Measurements from ENCODE around the gene MUSTN1.

Gene MUSTN1

DNA sequence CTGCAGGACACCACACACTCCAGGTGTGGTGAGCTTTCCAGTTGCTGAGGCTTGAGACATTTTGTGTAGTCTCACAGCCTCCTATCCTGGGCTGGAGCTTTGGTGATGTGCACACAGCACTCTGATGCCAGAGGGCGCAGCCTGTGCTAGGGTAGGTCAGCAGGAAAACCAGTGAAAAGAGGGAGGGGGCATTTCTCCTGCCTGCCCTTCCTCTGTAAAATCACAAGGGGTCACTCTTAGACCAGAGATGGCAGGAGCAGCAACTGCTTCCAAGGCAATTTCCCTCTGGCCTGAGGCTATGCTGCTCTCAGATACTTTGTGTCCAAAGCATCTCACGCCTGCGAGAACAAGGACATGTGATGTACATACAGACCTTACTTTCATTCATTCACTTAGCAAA, 16.5 kb upstream of the MUSTN1 start:
- Histone ChIP-seq H3K4me1 (ENCODE audit: control insufficient read depth in 1 of 2, insufficient read depth in 2 of 2, low read length in 2 of 2) (no peaks in the 10 kb centered on the region), H3K27me3 (ENCODE audit: low read depth, low read length) (no peaks in the 10 kb centered on the region), H3K4me3 (ENCODE audit: low read depth in 1 of 2, low read length in 2 of 2) (no peak overlapping the region), H3K27ac (ENCODE audit: low read length) (no peak overlapping the region), H3K36me3 (ENCODE audit: control insufficient read depth in 1 of 2, insufficient read depth in 2 of 2, low read length in 2 of 2) (peaks cover 19 to 36% of the 10 kb centered on the region in 2 donors), H3K9me3 (ENCODE audit: control insufficient read depth in 1 of 2, low read length in 2 of 2) (no peaks in the 10 kb centered on the region)

DNA sequence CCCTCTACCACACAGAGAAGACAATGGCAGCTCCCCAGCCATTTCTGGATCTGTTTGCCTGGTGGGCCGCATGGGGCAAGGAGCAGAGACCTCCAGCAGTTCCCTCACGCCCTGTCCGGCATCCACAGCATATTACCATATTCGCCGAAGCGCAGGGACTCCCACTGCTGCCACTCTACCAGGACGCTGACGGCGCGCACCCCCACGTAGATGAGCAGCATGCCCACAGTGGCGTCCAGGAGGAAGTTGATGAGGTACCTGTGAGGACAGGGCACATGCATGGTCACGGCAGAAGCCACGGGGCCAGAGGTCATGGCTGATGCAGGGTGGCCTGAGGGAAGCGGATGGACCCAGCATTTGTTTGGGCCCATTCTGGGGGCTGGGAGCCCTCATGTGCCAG, 14.8 kb upstream of the MUSTN1 start:
- Histone ChIP-seq H3K4me3 (ENCODE audit: low read depth in 1 of 2, low read length in 2 of 2) (no peak overlapping the region), H3K4me1 (ENCODE audit: control insufficient read depth in 1 of 2, insufficient read depth in 2 of 2, low read length in 2 of 2) (peaks cover 10 to 17% of the 10 kb centered on the region in 2 donors), H3K36me3 (ENCODE audit: control insufficient read depth in 1 of 2, insufficient read depth in 2 of 2, low read length in 2 of 2) (peaks cover 13 to 36% of the 10 kb centered on the region in 2 donors), H3K27ac (ENCODE audit: low read length) (no peak overlapping the region), H3K9me3 (ENCODE audit: control insufficient read depth in 1 of 2, low read length in 2 of 2) (no peaks in the 10 kb centered on the region), H3K27me3 (ENCODE audit: low read depth, low read length) (no peaks in the 10 kb centered on the region)

DNA sequence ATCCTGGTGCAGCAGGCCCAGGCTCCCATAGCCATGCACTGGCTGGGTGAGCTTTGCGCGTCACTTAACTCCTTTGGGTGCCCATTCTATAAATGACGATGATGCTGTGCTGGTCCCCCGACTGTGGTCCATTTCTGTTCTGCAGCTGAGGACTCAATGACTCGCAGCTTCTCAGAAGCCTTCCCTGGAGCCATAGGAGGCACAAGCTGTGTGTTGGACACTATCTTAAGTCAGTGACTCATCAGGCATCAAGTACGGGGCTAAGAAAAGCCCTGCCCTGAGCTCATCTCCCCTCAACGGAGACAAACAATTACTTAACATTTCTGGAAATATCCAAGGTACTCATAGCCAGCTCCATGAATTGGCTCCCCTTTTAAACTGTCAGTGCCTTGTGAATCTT, 13.8 kb upstream of the MUSTN1 start:
- Histone ChIP-seq H3K9me3 (ENCODE audit: control insufficient read depth in 1 of 2, low read length in 2 of 2) (no peaks in the 10 kb centered on the region), H3K36me3 (ENCODE audit: control insufficient read depth in 1 of 2, insufficient read depth in 2 of 2, low read length in 2 of 2) (peaks cover 13 to 36% of the 10 kb centered on the region in 2 donors), H3K4me1 (ENCODE audit: control insufficient read depth in 1 of 2, insufficient read depth in 2 of 2, low read length in 2 of 2) (peaks cover 17 to 27% of the 10 kb centered on the region in 2 donors), H3K27ac (ENCODE audit: low read length) (peak overlapping the region; percentile 12), H3K4me3 (ENCODE audit: low read depth in 1 of 2, low read length in 2 of 2) (no peak overlapping the region), H3K27me3 (ENCODE audit: low read depth, low read length) (no peaks in the 10 kb centered on the region)

DNA sequence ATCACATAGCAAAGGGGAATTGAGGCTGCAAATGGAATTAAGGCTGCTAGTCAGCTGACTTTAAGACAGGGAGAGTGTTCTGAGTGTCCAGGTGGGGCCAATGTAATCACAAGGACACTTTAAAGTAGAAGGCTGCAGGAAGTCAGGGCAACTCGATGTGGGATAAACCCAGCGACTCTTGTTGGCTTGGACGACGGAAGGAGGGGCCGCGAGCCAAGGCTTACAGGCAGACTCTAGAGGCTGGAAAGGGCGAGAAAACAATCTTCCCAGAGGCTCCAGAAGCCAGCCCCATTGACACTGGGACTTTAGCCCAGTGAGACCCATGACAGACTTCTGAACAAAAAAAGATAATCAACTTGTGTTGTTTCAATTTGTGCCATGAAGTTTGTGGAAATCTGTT, 12.9 kb upstream of the MUSTN1 start:
- Histone ChIP-seq H3K27me3 (ENCODE audit: low read depth, low read length) (no peaks in the 10 kb centered on the region), H3K9me3 (ENCODE audit: control insufficient read depth in 1 of 2, low read length in 2 of 2) (no peaks in the 10 kb centered on the region), H3K27ac (ENCODE audit: low read length) (no peak overlapping the region), H3K36me3 (ENCODE audit: control insufficient read depth in 1 of 2, insufficient read depth in 2 of 2, low read length in 2 of 2) (peaks cover 13 to 36% of the 10 kb centered on the region in 2 donors), H3K4me3 (ENCODE audit: low read depth in 1 of 2, low read length in 2 of 2) (no peak overlapping the region), H3K4me1 (ENCODE audit: control insufficient read depth in 1 of 2, insufficient read depth in 2 of 2, low read length in 2 of 2) (peaks cover 17 to 35% of the 10 kb centered on the region in 2 donors)

DNA sequence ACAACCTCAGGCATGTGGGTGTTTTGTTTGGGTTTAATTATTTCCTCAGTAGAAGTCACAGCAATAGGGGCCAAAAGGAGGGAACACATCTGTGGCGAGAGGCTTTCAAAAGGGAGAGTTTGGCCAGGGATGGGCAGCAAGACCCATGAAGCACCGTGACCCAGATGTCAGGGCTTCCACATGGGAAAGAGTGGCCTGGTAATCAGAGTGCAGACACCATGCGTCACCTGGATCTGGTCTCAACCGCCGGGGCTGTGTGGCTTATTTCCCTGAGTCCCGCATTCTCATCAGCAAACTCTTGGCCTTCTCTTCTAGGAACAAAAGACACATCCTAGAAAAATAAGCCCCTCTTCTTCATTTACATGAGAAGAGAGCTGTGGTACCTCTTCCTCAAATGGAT, 12.4 kb upstream of the MUSTN1 start:
- peaks cover 13 to 39% of the 10 kb centered on the region in 2 donors for H3K36me3 ChIP-seq (ENCODE audit: control insufficient read depth in 1 of 2, insufficient read depth in 2 of 2, low read length in 2 of 2)
- H3K27ac ChIP-seq (ENCODE audit: low read length), result no peak overlapping the region
- H3K4me3 ChIP-seq (ENCODE audit: low read depth in 1 of 2, low read length in 2 of 2), result no peak overlapping the region
- no peaks in the 10 kb centered on the region for H3K27me3 ChIP-seq (ENCODE audit: low read depth, low read length)
- H3K4me1 ChIP-seq (ENCODE audit: control insufficient read depth in 1 of 2, insufficient read depth in 2 of 2, low read length in 2 of 2), result peaks cover 17 to 40% of the 10 kb centered on the region in 2 donors
- H3K9me3 ChIP-seq (ENCODE audit: control insufficient read depth in 1 of 2, low read length in 2 of 2), result no peaks in the 10 kb centered on the region

DNA sequence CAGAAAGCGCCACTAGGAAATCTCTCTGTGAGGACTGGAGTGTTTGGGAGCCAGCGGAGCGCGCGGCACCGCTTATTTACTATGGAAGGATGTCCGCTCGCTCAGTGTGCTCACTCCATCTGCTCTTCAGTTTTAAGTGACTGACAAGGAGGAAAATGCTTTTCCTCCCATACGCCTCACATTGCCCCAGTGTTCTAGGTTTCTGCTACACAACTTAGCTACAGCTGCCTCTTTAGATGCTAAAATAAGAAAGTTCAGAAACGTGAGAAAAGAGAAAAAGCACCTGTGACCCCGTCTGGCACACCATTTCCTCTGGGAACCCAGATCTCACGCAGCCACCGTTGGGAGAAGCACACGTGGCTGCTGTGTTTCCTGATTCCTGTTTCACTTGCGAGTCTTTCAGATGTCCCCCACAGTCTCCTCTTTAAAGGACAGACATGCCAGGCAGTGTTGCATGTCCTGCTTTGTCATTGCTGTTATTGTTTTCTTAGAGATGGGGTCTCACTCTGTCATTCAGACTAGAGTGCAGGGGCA, 11.7 kb upstream of the MUSTN1 start:
- peaks cover 6 to 38% of the 10 kb centered on the region in 2 donors for H3K36me3 ChIP-seq (ENCODE audit: control insufficient read depth in 1 of 2, insufficient read depth in 2 of 2, low read length in 2 of 2)
- peaks cover 17 to 44% of the 10 kb centered on the region in 2 donors for H3K4me1 ChIP-seq (ENCODE audit: control insufficient read depth in 1 of 2, insufficient read depth in 2 of 2, low read length in 2 of 2)
- no peaks in the 10 kb centered on the region for H3K27me3 ChIP-seq (ENCODE audit: low read depth, low read length)
- no peaks in the 10 kb centered on the region for H3K9me3 ChIP-seq (ENCODE audit: control insufficient read depth in 1 of 2, low read length in 2 of 2)
- H3K27ac ChIP-seq (ENCODE audit: low read length), result no peak overlapping the region
- no peak overlapping the region for H3K4me3 ChIP-seq (ENCODE audit: low read depth in 1 of 2, low read length in 2 of 2)

DNA sequence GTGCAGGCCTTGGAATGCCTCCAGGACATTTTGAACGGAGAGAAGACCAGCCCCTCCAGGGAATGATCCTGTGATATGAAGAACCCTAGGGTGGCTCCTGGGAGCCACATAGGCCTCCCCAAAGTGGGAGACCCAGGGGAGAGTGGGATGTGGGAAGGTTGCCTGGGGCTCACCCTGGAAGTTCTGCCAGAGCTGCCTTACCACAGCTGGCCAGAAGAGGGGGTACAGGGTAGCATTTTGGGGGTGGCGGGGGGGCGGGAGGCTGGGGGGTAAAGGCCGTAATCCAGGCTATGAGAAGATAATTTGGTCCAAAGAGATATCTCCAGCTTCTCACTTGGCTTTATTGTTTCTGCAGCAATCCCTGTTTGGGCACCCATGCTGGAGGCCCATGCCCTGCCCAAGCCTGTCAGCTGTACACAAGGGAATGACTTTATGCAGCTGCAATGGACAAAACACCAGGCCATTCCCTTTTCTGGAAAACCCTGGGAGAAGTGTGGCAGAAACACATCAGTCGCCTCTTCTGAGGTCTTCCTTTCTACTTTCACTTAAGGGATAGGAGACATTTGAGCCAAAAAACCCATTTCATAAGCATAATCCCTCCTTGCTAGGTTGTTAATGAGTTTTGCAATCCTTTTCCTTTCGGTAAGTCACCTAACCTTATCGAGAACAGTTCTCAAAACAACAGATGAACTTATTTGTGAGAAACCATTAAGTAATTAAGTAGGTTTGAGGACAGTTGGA, 11.0 kb upstream of the MUSTN1 start:
- H3K27me3 ChIP-seq (ENCODE audit: low read depth, low read length), result no peaks in the 10 kb centered on the region
- peaks cover 3 to 44% of the 10 kb centered on the region in 2 donors for H3K36me3 ChIP-seq (ENCODE audit: control insufficient read depth in 1 of 2, insufficient read depth in 2 of 2, low read length in 2 of 2)
- H3K4me1 ChIP-seq (ENCODE audit: control insufficient read depth in 1 of 2, insufficient read depth in 2 of 2, low read length in 2 of 2), result peaks cover 17 to 44% of the 10 kb centered on the region in 2 donors
- H3K27ac ChIP-seq (ENCODE audit: low read length), result no peak overlapping the region
- no peak overlapping the region for H3K4me3 ChIP-seq (ENCODE audit: low read depth in 1 of 2, low read length in 2 of 2)
- no peaks in the 10 kb centered on the region for H3K9me3 ChIP-seq (ENCODE audit: control insufficient read depth in 1 of 2, low read length in 2 of 2)

DNA sequence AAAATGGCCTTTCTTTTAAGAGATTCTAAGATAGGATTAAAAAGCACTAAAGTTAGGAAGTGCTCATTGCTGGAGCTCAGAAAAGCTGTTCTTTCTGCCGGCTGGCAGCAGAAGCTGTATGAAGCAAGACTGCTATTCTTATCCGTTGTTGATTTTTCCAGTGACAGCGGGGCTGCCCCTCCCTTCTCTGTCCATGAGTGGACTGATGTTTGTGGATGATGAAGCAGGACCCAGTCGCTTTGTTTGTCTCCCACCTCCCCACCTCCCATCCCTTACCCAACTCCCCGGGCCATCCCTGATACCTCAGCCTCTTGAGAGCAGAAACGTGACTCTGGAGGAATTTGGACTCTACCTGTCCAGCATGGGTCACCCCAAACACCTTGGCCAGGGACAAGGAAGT, 10.3 kb upstream of the MUSTN1 start:
- Histone ChIP-seq H3K36me3 (ENCODE audit: control insufficient read depth in 1 of 2, insufficient read depth in 2 of 2, low read length in 2 of 2) (peaks cover 3 to 42% of the 10 kb centered on the region in 2 donors), H3K27me3 (ENCODE audit: low read depth, low read length) (no peaks in the 10 kb centered on the region), H3K9me3 (ENCODE audit: control insufficient read depth in 1 of 2, low read length in 2 of 2) (no peaks in the 10 kb centered on the region), H3K27ac (ENCODE audit: low read length) (no peak overlapping the region), H3K4me3 (ENCODE audit: low read depth in 1 of 2, low read length in 2 of 2) (no peak overlapping the region), H3K4me1 (ENCODE audit: control insufficient read depth in 1 of 2, insufficient read depth in 2 of 2, low read length in 2 of 2) (peaks cover 17 to 44% of the 10 kb centered on the region in 2 donors)

DNA sequence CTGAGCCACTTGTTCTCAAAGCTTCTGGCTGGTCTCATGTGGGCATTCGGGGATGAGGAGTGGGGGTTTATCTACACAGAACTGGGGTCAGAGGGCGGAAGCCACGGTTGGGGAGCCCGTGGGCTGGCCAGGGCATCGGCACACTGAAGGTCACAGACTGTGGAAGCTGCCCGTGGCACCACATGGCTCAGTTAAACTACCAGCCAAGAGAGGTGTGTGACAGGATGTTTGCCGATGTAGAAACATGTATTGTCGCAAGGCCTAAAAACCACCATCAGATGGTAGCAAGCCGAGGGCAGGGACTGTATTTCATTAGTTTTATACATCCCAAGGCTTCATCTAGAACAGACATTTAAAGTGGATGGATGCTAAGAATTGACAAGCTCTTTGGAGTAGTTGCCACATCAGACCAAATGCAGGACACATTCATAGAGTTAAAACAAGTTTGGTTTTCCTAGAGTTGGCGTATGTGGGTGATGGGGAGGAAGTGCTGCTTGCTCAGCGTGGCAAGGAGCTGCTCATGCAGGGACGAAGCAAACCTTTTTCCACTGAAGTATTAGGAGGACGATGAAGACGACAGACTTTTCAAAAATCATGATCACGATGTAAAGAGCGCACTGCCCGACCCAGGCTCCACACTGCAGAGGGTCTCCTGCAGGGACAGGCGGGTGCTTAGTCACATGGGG, 9.6 kb upstream of the MUSTN1 start:
- H3K36me3 ChIP-seq (ENCODE audit: control insufficient read depth in 1 of 2, insufficient read depth in 2 of 2, low read length in 2 of 2), result peaks cover 3 to 39% of the 10 kb centered on the region in 2 donors
- H3K27ac ChIP-seq (ENCODE audit: low read length), result peak overlapping the region; percentile 11
- H3K9me3 ChIP-seq (ENCODE audit: control insufficient read depth in 1 of 2, low read length in 2 of 2), result no peaks in the 10 kb centered on the region
- no peak overlapping the region for H3K4me3 ChIP-seq (ENCODE audit: low read depth in 1 of 2, low read length in 2 of 2)
- peaks cover 17 to 44% of the 10 kb centered on the region in 2 donors for H3K4me1 ChIP-seq (ENCODE audit: control insufficient read depth in 1 of 2, insufficient read depth in 2 of 2, low read length in 2 of 2)
- H3K27me3 ChIP-seq (ENCODE audit: low read depth, low read length), result no peaks in the 10 kb centered on the region

DNA sequence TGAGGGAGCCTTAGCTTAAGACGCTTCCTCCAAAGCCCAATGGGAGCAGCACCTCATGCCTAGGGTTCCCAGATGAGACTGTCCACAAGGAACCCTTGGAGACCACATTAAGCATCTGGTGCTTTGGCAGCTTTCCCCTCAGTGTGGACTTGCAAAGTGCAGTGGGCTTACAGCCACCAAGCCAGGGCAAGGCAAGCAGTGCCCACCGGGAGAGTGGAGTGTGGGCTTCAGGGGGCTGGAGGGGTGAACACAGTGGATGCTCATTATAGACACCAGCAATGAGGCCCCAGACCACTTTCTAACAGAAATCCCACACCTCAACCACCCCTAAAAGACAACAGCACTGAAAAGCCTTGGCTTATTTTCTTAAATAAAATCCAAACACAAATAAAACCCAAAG, 9.1 kb upstream of the MUSTN1 start:
- Histone ChIP-seq H3K4me1 (ENCODE audit: control insufficient read depth in 1 of 2, insufficient read depth in 2 of 2, low read length in 2 of 2) (peaks cover 17 to 44% of the 10 kb centered on the region in 2 donors), H3K4me3 (ENCODE audit: low read depth in 1 of 2, low read length in 2 of 2) (no peak overlapping the region), H3K36me3 (ENCODE audit: control insufficient read depth in 1 of 2, insufficient read depth in 2 of 2, low read length in 2 of 2) (peaks cover 3 to 38% of the 10 kb centered on the region in 2 donors), H3K9me3 (ENCODE audit: control insufficient read depth in 1 of 2, low read length in 2 of 2) (no peaks in the 10 kb centered on the region), H3K27ac (ENCODE audit: low read length) (peak overlapping the region; percentile 11), H3K27me3 (ENCODE audit: low read depth, low read length) (no peaks in the 10 kb centered on the region)

DNA sequence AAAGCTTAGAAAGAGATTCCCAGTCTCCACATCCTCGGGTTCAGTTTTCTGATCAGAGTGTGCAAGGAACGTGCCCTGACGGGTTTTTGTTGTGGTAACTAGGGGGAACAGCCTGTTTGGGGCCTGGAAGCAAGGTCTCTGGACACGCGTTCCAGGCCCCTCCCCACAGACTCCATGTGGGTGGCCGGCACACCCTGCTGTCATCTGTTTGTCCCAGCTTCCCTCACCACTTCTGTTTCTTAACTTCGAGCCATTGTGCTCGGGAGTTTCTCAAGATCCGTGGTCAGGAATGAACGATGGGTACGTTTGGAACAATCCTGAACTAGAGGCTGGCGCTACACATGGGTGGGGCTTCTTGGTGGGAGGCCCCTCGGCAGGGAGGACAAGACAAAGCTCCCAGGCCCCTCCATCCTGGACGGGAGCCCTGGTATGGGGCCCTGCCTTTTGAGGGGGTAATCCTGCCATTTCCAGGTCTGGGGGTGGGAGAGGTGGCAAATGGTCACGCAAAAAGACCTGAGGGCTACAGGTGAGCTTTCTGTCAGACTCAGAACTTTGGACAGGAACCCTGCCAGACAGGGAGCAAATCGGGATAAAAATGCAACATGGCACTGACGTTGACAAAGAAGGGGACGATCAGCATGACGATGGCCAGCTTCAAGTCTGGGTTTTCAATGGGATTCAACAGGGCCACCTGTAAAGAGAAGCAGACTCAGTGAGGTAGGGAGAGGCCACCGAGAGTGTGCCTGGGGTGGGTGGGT, 8.5 kb upstream of the MUSTN1 start:
- Histone ChIP-seq H3K4me3 (ENCODE audit: low read depth in 1 of 2, low read length in 2 of 2) (no peak overlapping the region), H3K27me3 (ENCODE audit: low read depth, low read length) (no peaks in the 10 kb centered on the region), H3K27ac (ENCODE audit: low read length) (no peak overlapping the region), H3K36me3 (ENCODE audit: control insufficient read depth in 1 of 2, insufficient read depth in 2 of 2, low read length in 2 of 2) (peaks cover 3 to 33% of the 10 kb centered on the region in 2 donors), H3K4me1 (ENCODE audit: control insufficient read depth in 1 of 2, insufficient read depth in 2 of 2, low read length in 2 of 2) (peaks cover 17 to 44% of the 10 kb centered on the region in 2 donors), H3K9me3 (ENCODE audit: control insufficient read depth in 1 of 2, low read length in 2 of 2) (no peaks in the 10 kb centered on the region)
